Spinal cord (tissue), 10 donors: Measurements from ENCODE around the gene CC2D1A. TPM values are rescaled to one million over a fixed set of nuclear protein-coding genes. Genes with fewer than 3 reads are reported as not detected.

Experiments used
- DNase-seq, 6 donors: peaks; one replicate each; pipeline versions ENCODE4 v3.0.0 to v3.0.0-alpha.2; 2013 to 2015; ENCODE audit warnings: low spot score in 6 of 6, low read depth in 4 of 6
- H3K27ac ChIP-seq: one replicate; pipeline ENCODE4 v1.5.1; 2013; ENCODE audit warnings: low read depth, low read length, control low read depth
- H3K27me3 ChIP-seq: one replicate; pipeline ENCODE4 v1.6.1; 2013; ENCODE audit warnings: low read length; ENCODE audit not compliant: control insufficient read depth, insufficient read depth
- H3K36me3 ChIP-seq: one replicate; pipeline ENCODE4 v1.6.1; 2013; ENCODE audit warnings: low read length; ENCODE audit not compliant: control insufficient read depth, insufficient read depth
- H3K4me1 ChIP-seq: one replicate; pipeline ENCODE4 v1.6.1; 2013; ENCODE audit warnings: low read length; ENCODE audit not compliant: control insufficient read depth, insufficient read depth
- H3K4me3 ChIP-seq: one replicate; pipeline ENCODE4 v1.5.1; 2013; ENCODE audit warnings: low read depth, low read length, control low read depth
- H3K9me3 ChIP-seq: one replicate; pipeline ENCODE4 v1.6.1; 2013; ENCODE audit warnings: low read length; ENCODE audit not compliant: control insufficient read depth, insufficient read depth
- WGBS: methylation state at CpG from one replicate; pipeline ENCODE4 v1.1.5; 2013; ENCODE audit warnings: missing lambda C conversion rate; ENCODE audit not compliant: insufficient coverage; 5-methylcytosine and 5-hydroxymethylcytosine counted together
- polyA plus RNA-seq, 2 donors: library from polyadenylated mRNA; unstranded; fragments of 120-200 nt; gene quantifications; one replicate each; pipeline ENCODE4 v1.2.1, GENCODE V29; 2013; ENCODE audit not compliant: insufficient read length in 2 of 2
- total RNA-seq, 2 donors: library from RNA; depleted of rRNA in 1 of 2; stranded (reverse); fragments of 120-200 nt in 1 of 2; fragments of >200 nt in 1 of 2; gene quantifications; one replicate each; pipeline versions ENCODE4 v1.2.3 to v1.2.4, GENCODE V29; 2013 to 2014
- donor health status: healthy.

CC2D1A gene
- total and polyA plus RNA-seq, 4 donors: 11.8 to 112 (median 54.2) TPM

GRCh38 chr19:13876834-13877233 is 29.2 kb upstream of the CC2D1A start, which contains the start of gene NANOS3:
Gene NANOS3, plus strand, starts transcription at chr19:13877134. Its CDS starts 115 bp downstream, at chr19:13877249.
- no peak for DNase-seq
- H3K4me1 ChIP-seq: peaks cover 42% of the 10 kb centered on the region
- H3K27me3 ChIP-seq: no peaks in the 10 kb centered on the region
- no peak within 1 kb of the TSS for H3K4me3 ChIP-seq
- 100% methylated on average over 1 of the region's 5 CpGs for WGBS
- peaks cover 36% of the 10 kb centered on the region for H3K36me3 ChIP-seq
- no peaks in the 10 kb centered on the region for H3K9me3 ChIP-seq
- H3K27ac ChIP-seq: no peak within 1 kb of the TSS

- H3K27ac ChIP-seq: no peak overlapping the region
- WGBS: 84% methylated on average over 24 of the region's 27 CpGs
- no peak for DNase-seq
- peaks cover 36% of the 10 kb centered on the region for H3K36me3 ChIP-seq
- no peaks in the 10 kb centered on the region for H3K27me3 ChIP-seq
- no peak overlapping the region for H3K4me3 ChIP-seq
- H3K9me3 ChIP-seq: no peaks in the 10 kb centered on the region
- peaks cover 47% of the 10 kb centered on the region for H3K4me1 ChIP-seq
Measured at GRCh38 chr19:13877303-13877702, 28.7 kb upstream of the CC2D1A start.

- H3K9me3 ChIP-seq: no peaks in the 10 kb centered on the region
- WGBS: 3% methylated on average over 30 of the region's 34 CpGs
Measured at GRCh38 chr19:13880059-13881043, 25.6 kb upstream of the CC2D1A start.

GRCh38 chr19:13881251-13881691 is 24.7 kb upstream of the CC2D1A start:
- no peak overlapping the region for H3K4me3 ChIP-seq
- peaks cover 37% of the 10 kb centered on the region for H3K4me1 ChIP-seq
- WGBS: 14% methylated on average over 9 of the region's 12 CpGs
- H3K36me3 ChIP-seq: peaks cover 37% of the 10 kb centered on the region
- DNase-seq: peak in 2 of 6 donors; percentile 29 to 57
- peak overlapping the region; percentile 3 for H3K27ac ChIP-seq
- H3K27me3 ChIP-seq: no peaks in the 10 kb centered on the region
- H3K9me3 ChIP-seq: no peaks in the 10 kb centered on the region

More at GRCh38 chr19:13880059-13881043, 25.6 kb upstream of the CC2D1A start:
- no peaks in the 10 kb centered on the region for H3K27me3 ChIP-seq
- peak overlapping the region; percentile 43 for H3K27ac ChIP-seq
- H3K36me3 ChIP-seq: peaks cover 35% of the 10 kb centered on the region
- DNase-seq: peak; percentile 66 to 94 (median 74)
- peaks cover 36% of the 10 kb centered on the region for H3K4me1 ChIP-seq
- H3K4me3 ChIP-seq: no peak overlapping the region

GRCh38 chr19:13881692-13882418 is 24.1 kb upstream of the CC2D1A start:
- WGBS: 30% methylated on average over 11 of the region's 17 CpGs
- no peaks in the 10 kb centered on the region for H3K9me3 ChIP-seq
- H3K27me3 ChIP-seq: no peaks in the 10 kb centered on the region
- H3K36me3 ChIP-seq: peaks cover 32% of the 10 kb centered on the region
- H3K4me1 ChIP-seq: peaks cover 35% of the 10 kb centered on the region
- H3K4me3 ChIP-seq: no peak overlapping the region
- H3K27ac ChIP-seq: peak overlapping the region; percentile 3
- peak in 2 of 6 donors; percentile 17 to 37 for DNase-seq

- no peak overlapping the region for H3K4me3 ChIP-seq
- no peaks in the 10 kb centered on the region for H3K9me3 ChIP-seq
- DNase-seq: no peak
- H3K36me3 ChIP-seq: peaks cover 30% of the 10 kb centered on the region
- H3K4me1 ChIP-seq: peaks cover 34% of the 10 kb centered on the region
- no peaks in the 10 kb centered on the region for H3K27me3 ChIP-seq
- H3K27ac ChIP-seq: no peak overlapping the region
- 76% methylated on average over 5 of the region's 5 CpGs for WGBS
Measured at GRCh38 chr19:13882419-13882795, 23.6 kb upstream of the CC2D1A start.

- Histone ChIP-seq H3K9me3 (no peaks in the 10 kb centered on the region), H3K27ac (no peak overlapping the region), H3K4me1 (peaks cover 34% of the 10 kb centered on the region), H3K27me3 (no peaks in the 10 kb centered on the region), H3K36me3 (peaks cover 27% of the 10 kb centered on the region), H3K4me3 (no peak overlapping the region)
- no peak for DNase-seq
- WGBS: 90% methylated on average over 12 of the region's 12 CpGs
Measured at GRCh38 chr19:13882836-13883235, 23.2 kb upstream of the CC2D1A start.

GRCh38 chr19:13883516-13884064 is 22.4 kb upstream of the CC2D1A start:
- Histone ChIP-seq H3K4me1 (peaks cover 34% of the 10 kb centered on the region), H3K36me3 (peaks cover 33% of the 10 kb centered on the region), H3K27ac (no peak overlapping the region), H3K9me3 (no peaks in the 10 kb centered on the region), H3K4me3 (no peak overlapping the region), H3K27me3 (no peaks in the 10 kb centered on the region)
- WGBS: 72% methylated on average over 9 of the region's 10 CpGs
- peak in 1 of 6 donors; percentile 9 for DNase-seq
